Measurements from ENCODE around the gene HPSE2. TPM values are rescaled to one million over a fixed set of nuclear protein-coding genes. Genes with fewer than 3 reads are reported as not detected.
"Not testable (repeated sequence)": the region's sequence is repeated elsewhere in the genome, so short reads cannot be mapped to it uniquely, and the experiment has no call there.

Gene HPSE2
- total RNA-seq, 2 donors from 2014 or later = 0.18 to 0.74 TPM

DNA sequence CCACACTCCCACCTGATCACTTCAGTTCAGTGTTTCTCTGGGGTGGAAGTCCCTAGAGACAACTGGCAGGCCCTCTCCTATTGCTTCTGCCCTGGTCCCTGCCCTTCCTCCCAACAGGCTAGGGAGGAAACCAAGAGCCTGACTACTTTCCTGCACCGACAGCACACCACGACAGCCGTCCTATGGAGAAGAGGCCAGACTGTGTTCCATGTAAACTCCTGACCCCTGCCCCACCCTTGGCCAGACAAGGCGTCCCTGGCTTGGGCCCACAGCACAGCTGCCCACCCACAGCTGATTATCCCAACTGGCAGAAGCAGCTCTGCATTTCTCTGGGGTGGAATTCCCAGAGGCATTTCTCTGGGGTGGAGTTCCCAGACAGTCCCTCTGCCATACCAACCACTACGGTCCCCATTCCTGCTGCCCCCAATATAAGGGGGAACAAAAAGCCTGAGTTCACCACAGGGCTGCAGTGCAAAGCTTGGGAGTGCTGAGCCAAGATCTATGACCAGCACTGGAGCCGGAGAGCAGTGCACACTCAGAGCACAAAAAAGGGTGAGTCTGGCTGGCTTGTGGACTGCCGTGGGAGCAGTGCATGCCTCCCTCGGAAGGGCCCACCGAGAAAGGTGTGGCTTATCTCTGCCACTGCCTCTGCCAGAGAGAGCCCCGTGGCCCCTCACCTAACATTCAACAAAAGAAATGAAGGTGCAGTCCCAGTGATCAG is 193.4 kb downstream of the HPSE2 start:
- DNase-seq = no peak
- no peak for ATAC-seq
- intact Hi-C loops (cut with DNase I) = no loop called here

DNA sequence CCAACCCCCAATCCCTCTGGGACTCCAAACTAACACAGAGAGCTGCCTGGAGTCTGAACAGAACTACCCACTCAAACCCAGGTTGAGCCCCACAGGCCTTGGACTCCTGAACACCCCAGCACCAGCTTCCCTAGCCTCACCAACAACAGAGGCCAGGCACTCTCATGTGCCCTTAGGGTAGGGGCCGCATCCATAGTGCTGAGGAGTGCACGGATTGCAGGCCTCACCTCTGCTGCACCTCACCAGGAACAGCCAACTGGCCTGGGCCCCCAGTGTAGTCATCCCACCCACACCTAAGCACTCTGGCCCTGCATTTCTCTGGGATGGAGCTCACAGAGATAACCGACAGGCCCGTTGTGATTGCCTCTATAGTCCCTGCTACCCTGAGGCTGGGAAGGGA is 194.2 kb downstream of the HPSE2 start:
- DNase-seq = no peak
- intact Hi-C loops (cut with DNase I) = no loop called here
- ATAC-seq = no peak

DNA sequence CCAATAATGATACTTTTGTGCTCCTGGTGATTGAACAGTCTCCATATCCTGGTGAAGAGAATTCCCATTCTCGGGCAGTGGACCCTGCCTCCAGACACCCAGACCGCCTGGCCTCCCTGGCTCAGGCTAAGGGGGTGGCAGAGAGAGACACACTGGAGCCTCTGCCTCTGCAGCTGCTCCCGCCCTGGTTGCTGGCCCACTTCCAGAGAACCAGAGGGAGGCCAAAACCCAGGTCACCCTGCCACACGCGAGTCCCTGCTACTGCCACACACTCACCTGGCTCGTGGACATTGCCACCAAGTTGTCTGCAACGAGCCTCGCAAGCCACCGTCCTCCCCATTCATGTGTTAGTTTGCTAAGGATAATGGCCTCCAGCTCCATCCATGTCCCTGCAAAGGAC is 221.8 kb downstream of the HPSE2 start:
- intact Hi-C loops (cut with DNase I) = no loop called here
- no peak for DNase-seq

DNA sequence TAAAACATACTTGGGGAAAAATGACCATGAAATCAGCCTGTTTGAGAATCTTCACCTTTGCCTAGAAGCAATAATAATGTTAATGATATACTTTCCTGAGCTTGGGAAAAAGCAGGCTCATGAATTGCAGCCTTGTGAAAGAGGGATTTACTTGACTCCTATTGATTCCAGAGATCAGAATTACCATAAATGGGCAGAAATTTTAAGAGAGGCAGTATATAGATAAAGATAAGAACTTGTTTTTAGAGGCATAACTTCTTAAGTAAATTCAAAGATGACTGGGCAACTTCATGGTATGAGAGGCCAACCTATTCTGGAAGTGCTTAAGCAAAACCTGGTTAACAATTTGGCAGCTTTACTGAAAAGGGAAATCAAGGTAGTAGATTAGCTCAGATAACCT is 225.4 kb downstream of the HPSE2 start:
- ATAC-seq (no peak), DNase-seq (no peak)
- intact Hi-C loops (cut with DNase I) = no loop called here

More for the DNA sequence above, 221.8 kb downstream of the HPSE2 start:
- no peak for ATAC-seq

DNA sequence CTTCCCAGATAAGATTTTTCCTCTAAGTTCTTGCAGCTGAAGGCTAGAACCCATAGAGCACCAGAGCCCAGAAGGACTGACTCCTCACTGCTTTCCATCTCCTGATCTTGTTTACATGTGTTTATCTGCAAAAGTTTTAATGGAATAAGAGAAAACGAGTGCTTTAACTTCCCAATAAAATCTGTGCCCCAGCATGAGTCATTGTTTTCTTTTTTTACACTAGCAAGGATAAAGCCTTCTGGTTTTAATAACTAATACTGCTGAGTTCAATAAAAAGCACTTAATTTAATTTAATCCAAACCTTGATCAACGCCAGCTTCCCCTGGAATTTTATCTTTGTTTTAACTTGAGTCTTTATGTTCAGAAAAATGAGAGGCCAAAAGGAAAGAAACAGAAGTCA is 227.6 kb downstream of the HPSE2 start:
- DNase-seq = no peak
- ATAC-seq = no peak
- intact Hi-C loops (cut with DNase I) = no loop called here

DNA sequence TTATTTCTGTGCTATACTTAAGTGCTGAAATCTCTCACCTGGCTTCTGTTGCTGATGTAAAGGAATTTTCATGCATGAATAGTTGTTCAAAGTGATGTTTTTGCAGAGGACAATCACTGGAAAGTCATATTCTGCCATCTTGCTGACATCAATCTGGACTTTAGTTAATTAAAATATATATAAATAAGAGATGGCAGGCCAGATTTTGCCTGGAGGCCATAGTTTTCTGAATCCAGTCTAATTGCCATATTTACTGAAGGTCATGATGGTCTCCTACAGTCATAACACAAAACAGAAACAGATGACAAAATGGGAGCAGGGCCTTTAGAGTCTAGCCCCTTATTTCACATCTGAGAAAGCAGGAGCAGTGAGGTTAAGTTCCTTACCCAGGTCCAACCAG is 228.2 kb downstream of the HPSE2 start:
- no peak for ATAC-seq
- DNase-seq = no peak
- intact Hi-C loops (cut with DNase I) = no loop called here

DNA sequence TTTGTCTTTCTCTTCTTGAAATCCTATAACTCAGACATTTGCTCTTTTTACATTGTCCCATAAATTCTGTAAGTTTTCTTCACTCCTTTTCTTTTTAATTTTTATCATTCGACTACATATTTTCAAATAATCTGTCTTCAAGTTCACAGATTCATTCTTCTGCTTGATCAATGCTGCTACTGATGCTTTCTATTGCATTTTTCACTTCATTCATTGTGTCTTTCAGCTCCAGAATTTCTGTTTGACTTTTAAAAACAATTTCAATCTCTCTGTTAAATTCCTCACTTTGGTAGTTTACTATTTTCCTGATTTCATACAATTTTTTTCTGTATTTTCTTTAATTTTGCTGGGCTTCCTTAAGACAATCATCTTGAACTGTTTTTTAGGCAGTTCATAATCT is 230.4 kb downstream of the HPSE2 start:
- DNase-seq (no peak), ATAC-seq (no peak)
- intact Hi-C loops (cut with DNase I) = no loop called here

DNA sequence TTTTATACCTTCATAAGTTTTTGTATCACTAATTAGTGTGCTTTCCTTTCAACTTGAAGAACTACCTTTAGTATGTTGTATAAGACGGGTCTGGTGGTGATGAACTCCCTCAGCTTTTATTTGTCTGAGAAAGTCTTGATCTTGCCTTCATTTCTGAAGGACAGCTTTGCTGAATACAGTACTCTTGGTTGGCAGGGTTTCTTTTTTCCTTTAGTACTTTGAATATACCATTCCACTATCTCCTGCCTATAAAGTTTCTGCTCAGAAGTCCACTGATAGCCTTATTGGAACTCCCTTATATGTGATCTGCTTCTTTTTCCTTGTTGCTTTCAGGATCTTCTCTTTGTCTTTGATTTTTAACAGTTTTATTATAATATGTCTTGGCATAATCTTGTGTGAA is 230.9 kb downstream of the HPSE2 start:
- intact Hi-C loops (cut with DNase I) = no loop called here
- no peak for ATAC-seq
- DNase-seq = no peak

DNA sequence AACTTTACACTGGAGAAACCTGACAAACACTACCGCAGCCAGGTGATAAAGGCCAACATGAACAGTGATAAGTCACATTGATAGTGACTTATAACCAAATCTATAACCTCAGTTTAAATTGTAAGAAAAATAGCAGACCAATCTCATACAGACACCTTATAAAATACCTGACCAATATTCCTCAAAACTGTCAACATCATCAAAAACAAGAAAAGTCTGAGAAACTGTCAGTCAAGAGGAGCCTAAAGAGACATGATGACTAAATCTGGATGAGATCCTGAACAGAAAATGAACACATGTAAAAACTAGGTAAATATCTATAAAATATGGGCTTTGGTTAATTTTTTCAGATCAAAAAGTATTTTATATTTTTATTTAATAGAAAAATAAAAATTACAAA is 233.3 kb downstream of the HPSE2 start:
- ATAC-seq = no peak
- no peak for DNase-seq
- intact Hi-C loops (cut with DNase I) = no loop called here

DNA sequence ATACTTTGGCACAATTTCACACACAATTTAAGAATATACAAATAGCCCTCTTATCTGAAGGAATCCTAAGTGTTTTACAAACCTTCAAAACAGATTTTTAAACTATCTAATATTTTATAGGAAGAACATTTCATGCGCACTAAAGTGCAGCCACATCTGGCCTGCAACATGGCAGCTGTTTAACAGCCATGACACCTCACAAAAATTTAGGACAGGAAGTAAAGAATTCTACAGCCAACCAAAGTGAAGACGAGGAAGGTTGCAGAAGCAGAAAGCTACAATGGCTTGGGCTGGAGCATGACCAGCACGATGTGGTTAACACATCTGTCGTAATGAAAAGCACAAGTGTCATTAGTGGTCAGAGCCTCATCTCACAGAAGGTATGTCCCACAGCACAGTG is 238.1 kb downstream of the HPSE2 start:
- intact Hi-C loops (cut with DNase I) = no loop called here
- ATAC-seq = no peak
- no peak for DNase-seq

DNA sequence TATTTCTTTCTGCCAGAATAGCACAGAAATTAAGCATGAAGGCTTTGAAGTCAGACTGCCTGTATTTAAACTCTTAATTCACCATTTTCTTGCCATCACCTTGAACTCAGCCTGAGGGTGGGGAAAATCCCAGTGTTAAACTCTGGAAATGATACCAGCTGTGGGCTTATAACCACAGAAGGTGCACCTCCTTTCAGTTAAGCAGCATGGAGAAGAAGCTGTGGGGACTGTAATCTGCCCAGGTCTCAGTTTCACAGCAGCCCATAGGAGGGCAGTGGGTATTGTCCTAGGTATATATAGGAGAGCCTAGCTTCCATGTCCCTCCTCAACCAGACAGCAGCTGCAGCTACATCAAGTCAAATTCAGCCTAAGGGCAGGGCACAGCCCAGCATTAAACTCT is 241.6 kb downstream of the HPSE2 start:
- no peak for ATAC-seq
- no peak for DNase-seq
- intact Hi-C loops (cut with DNase I) = no loop called here

DNA sequence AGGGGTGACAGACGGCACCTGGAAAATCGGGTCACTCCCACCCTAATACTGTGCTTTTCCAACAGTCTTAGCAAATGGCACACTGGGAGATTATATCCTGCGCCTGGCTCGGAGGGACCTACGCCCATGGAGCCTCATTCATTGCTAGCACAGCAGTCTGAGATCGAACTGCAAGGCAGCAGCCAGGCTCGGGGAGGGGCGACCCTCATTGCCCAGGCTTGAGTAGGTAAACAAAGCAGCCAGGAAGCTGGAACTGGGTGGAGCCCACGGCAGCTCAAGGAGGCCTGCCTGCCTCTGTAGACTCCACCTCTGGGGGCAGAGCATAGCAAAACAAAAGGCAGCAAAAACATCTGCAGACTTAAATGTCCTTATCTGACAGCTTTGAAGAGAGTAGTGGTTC is 251.9 kb downstream of the HPSE2 start:
- intact Hi-C loops (cut with DNase I); DNase-seq; ATAC-seq: not testable (repeated sequence)

DNA sequence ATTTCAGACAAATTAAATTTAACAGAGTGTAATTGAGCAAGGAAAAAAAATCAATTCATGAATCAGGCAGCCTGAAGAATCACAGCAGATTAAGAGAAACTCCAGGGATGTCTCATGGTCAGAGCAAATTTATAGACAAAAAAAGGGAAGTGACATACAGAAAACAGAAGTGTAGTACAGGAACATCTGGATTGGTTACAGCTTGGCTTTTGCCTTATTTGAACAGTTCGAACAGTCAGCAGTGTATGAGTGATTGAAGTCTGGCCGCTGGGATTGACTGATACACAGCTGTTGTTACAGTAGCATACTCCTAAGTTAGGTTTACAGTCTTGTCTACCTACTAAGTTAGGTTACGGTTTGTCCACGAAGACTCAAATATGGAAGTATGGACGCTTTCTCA is 255.3 kb downstream of the HPSE2 start:
- ATAC-seq (no peak), DNase-seq (no peak)
- intact Hi-C loops (cut with DNase I) = no loop called here

DNA sequence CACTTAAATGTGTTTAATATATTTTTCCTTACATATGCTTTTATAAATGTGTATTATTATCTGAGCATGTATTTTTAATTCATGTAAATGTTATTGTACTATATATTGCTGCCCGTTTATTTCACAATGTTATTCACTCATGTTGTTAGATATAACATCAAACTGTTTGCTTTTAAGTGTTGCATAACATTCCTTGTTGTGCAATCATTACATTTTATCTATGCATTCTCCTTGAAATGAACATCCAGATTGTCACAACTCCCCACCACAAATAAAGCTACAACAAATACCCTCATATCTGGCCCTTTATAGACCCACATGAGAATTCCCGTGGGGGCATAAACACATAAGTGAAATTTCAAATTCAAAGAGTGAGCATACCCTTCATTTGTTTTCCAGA is 264.2 kb downstream of the HPSE2 start:
- intact Hi-C loops (cut with DNase I) = no loop called here
- ATAC-seq = no peak

DNA sequence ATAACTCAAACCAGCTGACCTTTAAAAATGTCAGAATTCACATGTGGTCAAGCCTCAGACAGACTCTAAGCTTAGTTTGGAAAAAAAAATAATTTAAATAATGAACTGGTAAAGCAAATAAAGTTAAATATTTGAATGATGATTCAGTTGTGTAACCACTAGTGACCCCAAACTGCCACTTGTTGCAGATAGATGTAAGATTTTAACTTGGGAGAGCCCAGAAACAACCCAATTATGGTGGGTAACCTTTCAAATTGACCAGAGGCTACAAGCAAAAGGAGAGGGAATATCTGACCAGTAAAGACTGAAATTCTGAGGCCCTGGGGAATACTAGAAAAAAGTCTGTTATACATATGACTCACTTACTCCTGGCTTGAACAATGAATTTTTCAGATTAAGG is 268.1 kb downstream of the HPSE2 start:
- ATAC-seq (no peak), DNase-seq (no peak)
- intact Hi-C loops (cut with DNase I) = no loop called here

More for the DNA sequence above, 264.2 kb downstream of the HPSE2 start:
- DNase-seq = no peak

DNA sequence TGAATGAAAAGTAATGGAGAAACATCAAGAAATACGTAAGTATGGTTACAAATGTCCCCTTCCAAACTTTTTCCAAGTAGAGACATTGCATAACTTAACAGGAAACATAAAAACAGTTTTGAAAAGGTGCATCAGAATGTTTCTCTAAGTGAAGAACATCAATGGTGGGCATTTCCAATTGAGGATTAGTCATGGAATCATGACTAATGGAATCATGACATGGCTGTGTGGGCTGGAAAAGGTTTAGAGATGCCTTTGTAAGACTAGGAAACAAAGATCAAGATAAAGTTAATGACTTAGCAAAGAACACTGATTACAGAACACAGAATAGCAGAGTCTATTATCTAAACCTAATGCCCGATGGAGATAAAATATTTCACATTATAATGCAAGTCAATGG is 272.0 kb downstream of the HPSE2 start:
- no peak for DNase-seq
- intact Hi-C loops (cut with DNase I) = no loop called here
- ATAC-seq = no peak

DNA sequence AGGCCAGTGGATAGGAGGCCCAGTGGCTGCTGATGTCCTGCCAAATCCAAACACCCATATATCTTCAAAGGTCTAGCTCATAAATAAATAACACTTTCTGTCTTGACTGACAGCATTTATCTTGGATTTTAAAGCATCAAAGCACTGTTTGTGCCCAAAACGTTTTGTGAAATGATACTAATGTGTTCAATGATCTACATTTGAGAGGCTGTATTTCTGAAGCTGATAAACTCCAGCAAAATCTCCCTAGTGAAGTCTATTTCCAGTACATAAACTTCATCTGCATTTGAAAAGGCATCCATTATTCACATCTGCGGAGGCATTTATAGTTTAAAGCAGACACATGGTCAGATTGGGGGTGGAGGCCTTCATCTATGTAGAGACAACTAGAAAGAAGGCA is 276.3 kb downstream of the HPSE2 start:
- ATAC-seq (no peak), DNase-seq (no peak)
- intact Hi-C loops (cut with DNase I) = no loop called here

DNA sequence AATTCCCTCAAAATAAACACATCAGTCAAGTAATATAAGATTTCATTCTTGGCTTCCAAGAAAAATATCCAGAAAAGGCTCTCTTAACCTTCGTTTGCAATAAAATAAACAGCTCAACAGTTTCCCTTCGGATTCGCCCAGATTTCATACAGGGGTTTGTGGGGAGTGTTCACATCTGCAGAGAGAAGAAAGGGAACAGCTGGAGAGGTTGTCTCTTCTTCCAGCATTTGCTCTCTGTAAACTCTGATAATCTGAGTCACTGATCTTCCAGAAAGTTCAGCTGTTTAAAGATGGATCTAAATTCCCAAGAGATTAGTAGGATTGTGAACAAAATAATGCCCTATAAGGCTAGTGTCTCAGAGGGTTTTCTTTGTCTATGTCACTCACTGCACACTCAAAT is 277.9 kb downstream of the HPSE2 start:
- intact Hi-C loops (cut with DNase I) = no loop called here
- no peak for DNase-seq
- no peak for ATAC-seq

DNA sequence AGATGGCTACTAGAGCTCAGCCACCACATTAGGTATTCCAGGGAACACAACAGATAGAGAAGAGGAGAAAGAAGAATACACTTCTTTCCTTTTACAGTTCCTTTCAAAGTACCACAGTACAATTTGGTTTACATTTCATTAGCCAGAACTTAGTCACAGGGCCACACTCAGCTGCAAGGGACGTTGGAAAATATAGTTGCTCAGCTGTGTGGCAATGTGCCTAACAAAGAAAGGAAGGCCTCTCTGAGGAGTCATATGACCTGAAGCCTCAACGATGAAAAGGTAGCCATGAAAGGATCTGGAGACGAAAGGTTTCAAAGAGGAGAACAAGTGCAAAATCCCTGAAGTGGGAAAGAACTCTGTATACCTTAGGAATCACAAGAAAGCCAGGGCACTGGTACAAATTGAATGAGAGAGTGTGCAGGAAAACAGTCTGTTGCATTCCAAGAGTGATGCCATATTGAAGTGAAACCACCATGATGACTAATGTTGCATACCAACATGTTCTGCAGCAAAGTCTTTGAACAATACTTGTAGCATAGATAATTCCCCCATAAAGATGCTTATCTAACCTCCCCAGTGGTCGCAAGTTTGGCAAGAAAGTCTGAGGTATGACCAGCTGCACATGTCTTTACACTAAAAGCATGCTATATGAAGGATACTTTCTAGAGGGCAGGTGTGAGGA is 278.9 kb downstream of the HPSE2 start:
- intact Hi-C loops (cut with DNase I) = no loop called here
- DNase-seq (no peak), ATAC-seq (no peak)

DNA sequence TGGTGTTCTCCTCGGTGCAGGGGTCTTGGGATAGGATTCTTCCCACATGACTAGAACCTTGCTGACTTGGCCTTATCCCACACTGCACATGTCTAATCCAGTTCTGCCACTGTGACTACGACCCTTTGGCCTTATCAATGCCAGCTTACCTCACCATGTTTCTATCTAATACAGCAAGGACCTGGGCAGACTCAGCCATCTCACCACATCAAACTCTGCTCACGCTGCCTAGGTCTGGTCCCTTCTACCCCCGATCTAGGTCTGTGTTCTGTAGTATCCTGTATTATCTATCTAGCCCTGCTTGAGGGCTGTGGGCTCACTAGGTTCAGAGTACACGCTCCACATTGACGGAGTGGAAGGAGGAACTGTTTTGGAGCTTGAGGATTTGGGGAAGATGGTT is 282.4 kb downstream of the HPSE2 start:
- DNase-seq (no peak), ATAC-seq (no peak)
- intact Hi-C loops (cut with DNase I) = no loop called here

DNA sequence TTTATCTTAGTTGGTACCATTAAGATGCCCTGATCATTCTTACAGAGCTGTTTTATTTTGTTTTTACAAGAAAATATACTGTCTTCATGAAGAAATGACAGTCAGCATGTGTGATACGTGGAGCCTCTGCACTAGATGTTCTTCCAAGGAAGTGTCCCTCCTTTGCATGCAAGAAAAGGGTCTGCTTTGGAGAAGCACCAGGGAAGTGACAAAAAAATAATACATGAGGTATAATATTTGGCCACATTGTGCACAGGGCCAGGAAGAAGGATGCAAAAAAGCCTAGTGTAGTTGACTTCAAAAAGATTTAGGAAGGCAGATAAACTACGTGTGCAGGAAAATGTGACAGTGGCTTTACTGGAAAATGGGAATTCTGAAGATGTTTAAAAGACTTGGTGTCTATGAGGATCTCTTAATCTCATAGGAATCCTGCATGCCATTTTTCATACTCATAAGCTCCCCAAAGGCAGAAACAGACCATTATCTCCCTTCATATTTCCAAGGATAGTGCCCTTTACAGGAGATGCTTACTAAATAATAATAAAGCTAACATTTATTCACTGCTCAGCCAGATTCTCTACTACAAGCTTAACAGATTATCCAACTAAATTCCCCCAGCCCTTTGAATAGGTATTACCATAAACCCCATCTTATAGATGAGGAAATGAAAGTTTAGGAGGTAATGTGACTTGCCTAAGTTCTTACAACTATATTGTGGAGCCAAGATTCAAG is 284.2 kb downstream of the HPSE2 start:
- DNase-seq (no peak), ATAC-seq (no peak)
- intact Hi-C loops (cut with DNase I) = no loop called here

Data from left cardiac atrium (tissue), 4 donors.